GM19035 (cell line): ENCODE results near the gene ZBBX.
A peak's percentile ranks its signal among the peaks of the same experiment; 100 is the strongest.
"Not testable (repeated sequence)": the region's sequence is repeated elsewhere in the genome, so short reads cannot be mapped to it uniquely, and the experiment has no call there.

Experiments used
- ATAC-seq: cut with Tn5 transposase; IDR thresholded peaks from one replicate; pipeline ENCODE4 v1.9.1; 2021; ENCODE audit not compliant: unreplicated experiment

The ZBBX gene

GRCh38 chr3:167380004-167380689 is at the start of gene ZBBX:
TSS of gene ZBBX (minus strand) at chr3:167380297. CDS start at chr3:167372901, 7,396 bp downstream.
- peak; percentile 100 for ATAC-seq

GRCh38 chr3:167426962-167427361 is 46.9 kb upstream of the ZBBX start:
- not testable (repeated sequence) for ATAC-seq

GRCh38 chr3:167422396-167422795 is 42.3 kb upstream of the ZBBX start:
- not testable (repeated sequence) for ATAC-seq

GRCh38 chr3:167409611-167410010 is 29.5 kb upstream of the ZBBX start:
- ATAC-seq: no peak

GRCh38 chr3:167406876-167407492 is 26.9 kb upstream of the ZBBX start:
- no peak for ATAC-seq

- no peak for ATAC-seq
These were observed 17.7 kb upstream of the ZBBX start for GRCh38 chr3:167397826-167398225.

GRCh38 chr3:167396075-167396474 is 16.0 kb upstream of the ZBBX start:
- no peak for ATAC-seq

- no peak for ATAC-seq
These were observed 13.9 kb upstream of the ZBBX start for GRCh38 chr3:167394003-167394402.

GRCh38 chr3:167382155-167382554 is 2.1 kb upstream of the ZBBX start:
- ATAC-seq: no peak

GRCh38 chr3:167375478-167375877 is 4.6 kb downstream of the ZBBX start:
- no peak for ATAC-seq

GRCh38 chr3:167372138-167372537 is 8.0 kb downstream of the ZBBX start:
- no peak for ATAC-seq

GRCh38 chr3:167361948-167362347 is 18.1 kb downstream of the ZBBX start:
- no peak for ATAC-seq

- ATAC-seq: no peak
These were observed 18.8 kb downstream of the ZBBX start for GRCh38 chr3:167361306-167361705.

- no peak for ATAC-seq
These were observed 24.7 kb downstream of the ZBBX start for GRCh38 chr3:167355446-167355845.

- no peak for ATAC-seq
These were observed 25.3 kb downstream of the ZBBX start for GRCh38 chr3:167354751-167355150.

GRCh38 chr3:167350245-167350862 is 29.7 kb downstream of the ZBBX start:
- no peak for ATAC-seq

GRCh38 chr3:167346171-167346570 is 33.9 kb downstream of the ZBBX start:
- ATAC-seq: no peak

- no peak for ATAC-seq
These were observed 48.9 kb downstream of the ZBBX start for GRCh38 chr3:167330993-167331785.

GRCh38 chr3:167323572-167323971 is 56.5 kb downstream of the ZBBX start:
- ATAC-seq: no peak

- no peak for ATAC-seq
These were observed 61.0 kb downstream of the ZBBX start for GRCh38 chr3:167318996-167319615.

- no peak for ATAC-seq
These were observed 61.8 kb downstream of the ZBBX start for GRCh38 chr3:167318306-167318705.
